Keratinocyte (primary cell): Measurements from ENCODE around the gene DPEP2. TPM values are rescaled to one million over a fixed set of nuclear protein-coding genes. Genes with fewer than 3 reads are reported as not detected.

ENCODE experiments used
- DNase-seq: peaks from one replicate; pipeline ENCODE4 v3.0.0-alpha.2; 2011; ENCODE audit warnings: low read depth, missing footprints, low spot score
- FAIRE-seq: peaks from 2 replicates; lab custom pipeline; 2011; peaks lifted over from hg19 to GRCh38; lab: Jason Lieb, UNC
- H2AFZ ChIP-seq: 2 replicates; pipeline ENCODE4 v1.6.0; 2012; ENCODE audit warnings: low read length, control low read depth, inconsistent platforms; ENCODE audit not compliant: control insufficient read depth
- H3K27ac ChIP-seq: 2 replicates; pipeline ENCODE4 v1.5.1; 2011; ENCODE audit warnings: low read length; ENCODE audit not compliant: control insufficient read depth, insufficient read depth
- H3K27me3 ChIP-seq: 3 replicates; pipeline ENCODE4 v1.6.0; 2011; ENCODE audit warnings: low read length; ENCODE audit not compliant: control insufficient read depth, insufficient read depth; ENCODE audit errors: extremely low read depth
- H3K36me3 ChIP-seq, 2 experiments: 2 replicates in 1 of 2; 3 replicates in 1 of 2; pipeline ENCODE4 v1.5.1; 2011; ENCODE audit warnings: low read length in 2 of 2, mild to moderate bottlenecking in 1 of 2; ENCODE audit not compliant: control insufficient read depth in 2 of 2, insufficient read depth in 2 of 2; ENCODE audit errors: extremely low read depth in 1 of 2
- H3K4me1 ChIP-seq: 3 replicates; pipeline ENCODE4 v1.5.1; 2011; ENCODE audit warnings: low read length; ENCODE audit not compliant: control insufficient read depth, insufficient read depth; ENCODE audit errors: extremely low read depth
- H3K4me2 ChIP-seq: 3 replicates; pipeline ENCODE4 v1.6.0; 2011; ENCODE audit warnings: low read depth, low read length; ENCODE audit not compliant: control insufficient read depth, insufficient read depth; ENCODE audit errors: extremely low read depth
- H3K4me3 ChIP-seq, 3 experiments: fragments of 200-600 bp in 1 of 3; sonication (generic) in 1 of 3; 2 replicates in 2 of 3; 3 replicates in 1 of 3; pipeline ENCODE4 v1.5.1; 2011 to 2016; ENCODE audit warnings: low read length in 3 of 3, mild to moderate bottlenecking in 3 of 3, control low read depth in 2 of 3, inconsistent platforms in 1 of 3, low read depth in 1 of 3, mixed read lengths in 1 of 3, mixed run types in 1 of 3, moderate library complexity in 1 of 3; ENCODE audit not compliant: control insufficient read depth in 2 of 3, insufficient read depth in 2 of 3; ENCODE audit errors: extremely low read depth in 1 of 3
- H3K79me2 ChIP-seq: 2 replicates; pipeline ENCODE4 v1.6.0; 2012; ENCODE audit warnings: low read length; ENCODE audit not compliant: control insufficient read depth, insufficient read depth
- H3K9ac ChIP-seq: 3 replicates; pipeline ENCODE4 v1.6.0; 2011; ENCODE audit warnings: low read length; ENCODE audit not compliant: control insufficient read depth, insufficient read depth; ENCODE audit errors: extremely low read depth
- H3K9me1 ChIP-seq: 3 replicates; pipeline ENCODE4 v1.6.0; 2011; ENCODE audit warnings: low read length; ENCODE audit not compliant: control insufficient read depth, insufficient read depth; ENCODE audit errors: extremely low read depth
- H3K9me3 ChIP-seq: 2 replicates; pipeline ENCODE4 v1.5.1; 2012; ENCODE audit warnings: low read depth, low read length; ENCODE audit not compliant: control insufficient read depth
- H4K20me1 ChIP-seq: 3 replicates; pipeline ENCODE4 v1.6.0; 2011; ENCODE audit warnings: low read length; ENCODE audit not compliant: control insufficient read depth, insufficient read depth; ENCODE audit errors: extremely low read depth
- EZH2 ChIP-seq: IDR thresholded peaks from one replicate; pipeline ENCODE4 v1.6.1; 2012; ENCODE audit warnings: inconsistent platforms, mild to moderate bottlenecking, low read length, moderate library complexity
- dilution Hi-C: fragments of 300-500 bp; cut with MboI; formaldehyde crosslinking; loops from one replicate; pipeline ENCODE4 v1.7.0; 2020; ENCODE audit warnings: low sequenced_read_pairs; ENCODE audit not compliant: extremely low pct_ligation_motif_present
- polyA plus RNA-seq, 5 experiments: library from polyadenylated mRNA; depleted of rRNA in 3 of 5; stranded (reverse) in 3 of 5; stranded (forward) in 1 of 5; unstranded in 1 of 5; fragments of >200 nt; gene quantifications; 1 replicate in 1 of 5; 2 replicates in 3 of 5; 3 replicates in 1 of 5; pipeline versions ENCODE4 v1.2.1 to v1.2.3, GENCODE V29; 2011 to 2012; ENCODE audit warnings: missing spikeins in 2 of 5, low read depth in 1 of 5, low replicate concordance in 1 of 5
- TF ChIP-seq, protein P1 (sequence below), 3 experiments: IDR thresholded peaks in 1 of 3; conservative IDR thresholded peaks in 1 of 3; optimal IDR thresholded peaks in 1 of 3; 2 replicates in 2 of 3; 3 replicates in 1 of 3; pipeline versions ENCODE3 to v1.5.1; 2011; ENCODE audit warnings: low read length in 3 of 3, mild to moderate bottlenecking in 3 of 3, moderate library complexity in 2 of 3, control low read depth in 1 of 3, inconsistent platforms in 1 of 3; ENCODE audit not compliant: insufficient read depth in 2 of 3; ENCODE audit errors: extremely low read depth in 1 of 3

The DPEP2 gene
- polyA plus RNA-seq, 1 donor (not counting 4 experiments of a cell fraction or from before 2014, with no cell fraction given) = not detected

DNA sequence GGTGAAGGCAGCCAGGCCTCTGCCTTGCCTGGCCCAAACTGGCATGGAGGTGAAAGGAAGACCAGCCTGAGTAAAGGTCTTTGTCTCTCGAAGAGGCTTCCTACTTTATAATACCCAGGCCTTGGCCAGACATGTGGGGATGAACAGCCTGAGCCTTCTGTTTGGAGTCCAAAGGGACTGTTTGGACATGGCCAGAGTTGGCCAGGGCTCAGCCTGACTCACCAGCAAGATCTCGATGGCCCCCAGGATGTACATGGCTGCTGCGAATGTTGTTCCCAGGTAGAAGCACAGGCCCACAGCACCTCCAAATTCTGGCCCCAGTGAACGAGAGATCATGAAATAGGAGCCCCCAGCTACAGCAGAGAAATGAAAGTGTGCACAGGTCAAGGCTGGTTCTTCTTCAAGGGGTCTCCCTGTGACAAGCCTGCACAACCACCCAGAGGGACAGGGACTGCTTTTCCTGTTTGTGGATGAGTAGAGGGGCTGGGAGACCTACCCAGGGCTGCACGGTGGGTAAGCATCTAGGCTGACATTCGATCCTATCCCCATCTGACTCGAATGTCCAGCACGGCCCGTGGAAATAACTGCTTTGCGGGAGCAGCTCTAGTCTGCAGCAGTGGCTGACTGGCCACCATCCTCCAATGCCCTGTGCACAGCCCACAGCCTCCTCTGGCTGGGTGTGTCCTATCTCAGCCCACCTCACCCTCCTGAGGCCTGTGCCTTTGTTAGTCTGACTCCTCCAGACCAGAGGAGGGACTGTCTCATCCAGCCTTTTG, 44.7 kb downstream of the DPEP2 start:
- Histone ChIP-seq H3K4me3 (no peak overlapping the region), H3K9me1 (peaks cover 2% of the 10 kb centered on the region), H3K9ac (no peak overlapping the region), H3K27me3 (no peaks in the 10 kb centered on the region), H3K4me2 (no peak overlapping the region), H3K36me3 (peaks cover 59 to 67% of the 10 kb centered on the region in 2 experiments), H3K79me2 (peaks cover 22% of the 10 kb centered on the region), H3K27ac (no peak overlapping the region), H3K9me3 (no peaks in the 10 kb centered on the region), H3K4me1 (peaks cover 4% of the 10 kb centered on the region), H4K20me1 (peaks cover 14% of the 10 kb centered on the region), H2AFZ (no peak overlapping the region)
- no peak for FAIRE-seq
- TF ChIP-seq EZH2 = no peak
- TF ChIP-seq, protein P1, sequence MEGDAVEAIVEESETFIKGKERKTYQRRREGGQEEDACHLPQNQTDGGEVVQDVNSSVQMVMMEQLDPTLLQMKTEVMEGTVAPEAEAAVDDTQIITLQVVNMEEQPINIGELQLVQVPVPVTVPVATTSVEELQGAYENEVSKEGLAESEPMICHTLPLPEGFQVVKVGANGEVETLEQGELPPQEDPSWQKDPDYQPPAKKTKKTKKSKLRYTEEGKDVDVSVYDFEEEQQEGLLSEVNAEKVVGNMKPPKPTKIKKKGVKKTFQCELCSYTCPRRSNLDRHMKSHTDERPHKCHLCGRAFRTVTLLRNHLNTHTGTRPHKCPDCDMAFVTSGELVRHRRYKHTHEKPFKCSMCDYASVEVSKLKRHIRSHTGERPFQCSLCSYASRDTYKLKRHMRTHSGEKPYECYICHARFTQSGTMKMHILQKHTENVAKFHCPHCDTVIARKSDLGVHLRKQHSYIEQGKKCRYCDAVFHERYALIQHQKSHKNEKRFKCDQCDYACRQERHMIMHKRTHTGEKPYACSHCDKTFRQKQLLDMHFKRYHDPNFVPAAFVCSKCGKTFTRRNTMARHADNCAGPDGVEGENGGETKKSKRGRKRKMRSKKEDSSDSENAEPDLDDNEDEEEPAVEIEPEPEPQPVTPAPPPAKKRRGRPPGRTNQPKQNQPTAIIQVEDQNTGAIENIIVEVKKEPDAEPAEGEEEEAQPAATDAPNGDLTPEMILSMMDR (optimal IDR thresholded peaks at IDR 0.05 in 1 of 3, IDR thresholded peaks at IDR 0.05 in 1 of 3, conservative IDR thresholded peaks at IDR 0.05 in 1 of 3; ENCODE audit: extremely low read depth in 1 of 3, insufficient read depth in 2 of 3, low read length in 3 of 3) = no peak
- DNase-seq = no peak
- dilution Hi-C loops = no loop called here

DNA sequence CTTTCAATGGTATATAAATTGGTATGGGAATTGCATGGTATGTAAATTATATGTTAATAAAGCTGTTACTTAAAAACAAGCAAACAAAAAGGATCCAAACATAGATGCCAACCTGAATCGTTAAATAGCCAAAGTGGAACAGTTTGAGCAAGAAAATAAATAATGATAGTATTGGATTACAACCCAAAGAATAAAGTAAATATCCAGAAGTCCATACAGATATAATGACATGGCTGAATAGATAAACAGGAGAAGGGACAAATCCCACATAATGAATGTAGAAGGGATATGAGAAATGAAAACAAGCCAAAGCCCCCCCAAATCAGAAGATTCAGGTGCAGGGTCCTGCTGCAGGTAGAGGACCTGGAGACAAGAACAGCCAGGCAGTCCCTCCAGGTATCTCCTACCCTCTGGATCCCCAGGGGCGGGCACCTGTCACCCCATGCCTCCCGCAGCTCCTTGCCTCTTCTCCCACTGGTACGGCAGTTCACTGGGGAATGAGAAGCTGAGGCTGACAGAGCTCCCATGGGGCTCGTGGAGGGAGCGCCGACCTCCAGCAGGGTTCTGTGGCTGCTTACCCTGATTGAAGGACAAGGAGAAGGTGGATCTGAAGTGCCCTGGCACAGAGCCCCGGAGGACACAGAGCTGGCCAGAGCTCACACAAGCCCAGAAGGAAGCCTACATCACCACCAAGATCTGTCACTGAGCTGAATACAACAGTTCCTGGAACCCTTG, 45.5 kb downstream of the DPEP2 start:
- no peak overlapping the region for H3K27ac ChIP-seq
- H3K9me1 ChIP-seq = no peaks in the 10 kb centered on the region
- no peaks in the 10 kb centered on the region for H3K27me3 ChIP-seq
- DNase-seq (no peak), FAIRE-seq (no peak)
- dilution Hi-C loops = no loop called here
- H3K4me2 ChIP-seq = no peak overlapping the region
- H3K9ac ChIP-seq = no peak overlapping the region
- no peak overlapping the region for H3K4me3 ChIP-seq
- H3K79me2 ChIP-seq = peaks cover 18% of the 10 kb centered on the region
- peaks cover 58 to 67% of the 10 kb centered on the region in 2 experiments for H3K36me3 ChIP-seq
- H3K9me3 ChIP-seq = no peaks in the 10 kb centered on the region
- H2AFZ ChIP-seq = no peak overlapping the region
- peaks cover 14% of the 10 kb centered on the region for H4K20me1 ChIP-seq
- H3K4me1 ChIP-seq = no peaks in the 10 kb centered on the region
- TF ChIP-seq, protein P1 (optimal IDR thresholded peaks at IDR 0.05 in 1 of 3, IDR thresholded peaks at IDR 0.05 in 1 of 3, conservative IDR thresholded peaks at IDR 0.05 in 1 of 3; ENCODE audit: extremely low read depth in 1 of 3, insufficient read depth in 2 of 3, low read length in 3 of 3) = no peak
- no peak for TF ChIP-seq EZH2
